ENCODE measurements around the gene KIF25.
A peak's percentile ranks its signal among the peaks of the same experiment; 100 is the strongest.

Gene KIF25

GRCh38 chr6:168088161-168089053 is 90.9 kb downstream of the KIF25 start:
- peak; percentile 80 for DNase-seq (ENCODE audit: low read depth, low spot score)
- Histone ChIP-seq H3K9me3 (ENCODE audit: insufficient read depth, low read length) (no peaks in the 10 kb centered on the region), H3K4me3 (ENCODE audit: insufficient read length, low read depth) (no peak overlapping the region), H3K4me1 (ENCODE audit: insufficient read depth, insufficient read length) (peaks cover 24% of the 10 kb centered on the region), H3K9ac (ENCODE audit: insufficient read length, low read depth) (peak overlapping the region; percentile 51), H3K27me3 (ENCODE audit: insufficient read depth, insufficient read length) (no peaks in the 10 kb centered on the region), H3K36me3 (ENCODE audit: insufficient read depth, insufficient read length, low read length) (no peaks in the 10 kb centered on the region)
- TF ChIP-seq YY1 (IDR thresholded peaks at IDR 0.05; ENCODE audit: insufficient read depth, insufficient read length) (no peak), ZNF274 (IDR thresholded peaks at IDR 0.05; ENCODE audit: low read depth, low read length) (no peak), SUZ12 (IDR thresholded peaks at IDR 0.05; ENCODE audit: extremely low read depth, insufficient read depth, insufficient read length) (no peak)

- TF ChIP-seq YY1 (IDR thresholded peaks at IDR 0.05; ENCODE audit: insufficient read depth, insufficient read length) (no peak), SUZ12 (IDR thresholded peaks at IDR 0.05; ENCODE audit: extremely low read depth, insufficient read depth, insufficient read length) (no peak), ZNF274 (IDR thresholded peaks at IDR 0.05; ENCODE audit: low read depth, low read length) (no peak)
- Histone ChIP-seq H3K4me1 (ENCODE audit: insufficient read depth, insufficient read length) (peaks cover 24% of the 10 kb centered on the region), H3K9me3 (ENCODE audit: insufficient read depth, low read length) (no peaks in the 10 kb centered on the region), H3K4me3 (ENCODE audit: insufficient read length, low read depth) (no peak overlapping the region), H3K9ac (ENCODE audit: insufficient read length, low read depth) (peak overlapping the region; percentile 51), H3K27me3 (ENCODE audit: insufficient read depth, insufficient read length) (no peaks in the 10 kb centered on the region), H3K36me3 (ENCODE audit: insufficient read depth, insufficient read length, low read length) (no peaks in the 10 kb centered on the region)
- DNase-seq (ENCODE audit: low read depth, low spot score) = no peak
These were observed 92.0 kb downstream of the KIF25 start for GRCh38 chr6:168089186-168090063.

GRCh38 chr6:168090064-168090690 is 92.7 kb downstream of the KIF25 start:
- no peak overlapping the region for H3K4me3 ChIP-seq (ENCODE audit: insufficient read length, low read depth)
- no peak overlapping the region for H3K9ac ChIP-seq (ENCODE audit: insufficient read length, low read depth)
- DNase-seq (ENCODE audit: low read depth, low spot score) = no peak
- H3K36me3 ChIP-seq (ENCODE audit: insufficient read depth, insufficient read length, low read length) = no peaks in the 10 kb centered on the region
- no peaks in the 10 kb centered on the region for H3K27me3 ChIP-seq (ENCODE audit: insufficient read depth, insufficient read length)
- peaks cover 20% of the 10 kb centered on the region for H3K4me1 ChIP-seq (ENCODE audit: insufficient read depth, insufficient read length)
- no peak for TF ChIP-seq YY1 (IDR thresholded peaks at IDR 0.05; ENCODE audit: insufficient read depth, insufficient read length)
- no peak for TF ChIP-seq ZNF274 (IDR thresholded peaks at IDR 0.05; ENCODE audit: low read depth, low read length)
- no peak for TF ChIP-seq SUZ12 (IDR thresholded peaks at IDR 0.05; ENCODE audit: extremely low read depth, insufficient read depth, insufficient read length)
- no peaks in the 10 kb centered on the region for H3K9me3 ChIP-seq (ENCODE audit: insufficient read depth, low read length)

DNA sequence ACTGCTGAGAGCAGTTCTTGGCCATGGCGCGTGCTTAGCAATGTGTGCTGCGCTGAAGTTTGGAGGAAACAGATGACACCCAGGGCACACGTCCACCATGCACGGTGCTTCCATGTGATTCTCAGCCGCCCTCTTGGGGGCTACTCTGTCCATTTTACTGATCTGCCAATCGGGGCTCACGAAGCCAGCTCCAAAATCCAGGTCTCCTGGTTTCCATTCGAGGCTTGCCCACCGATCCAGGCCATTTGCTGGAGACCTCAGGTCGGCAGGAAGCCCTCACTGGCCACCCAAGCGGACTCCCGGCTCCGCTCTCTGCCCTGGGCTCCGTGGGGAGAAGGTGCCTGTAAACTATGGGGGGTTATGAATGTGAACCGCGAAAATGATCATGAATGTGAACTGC is 93.2 kb downstream of the KIF25 start:
- TF ChIP-seq YY1 (IDR thresholded peaks at IDR 0.05; ENCODE audit: insufficient read depth, insufficient read length) = no peak
- TF ChIP-seq SUZ12 (IDR thresholded peaks at IDR 0.05; ENCODE audit: extremely low read depth, insufficient read depth, insufficient read length) = no peak
- no peak for TF ChIP-seq ZNF274 (IDR thresholded peaks at IDR 0.05; ENCODE audit: low read depth, low read length)
- no peaks in the 10 kb centered on the region for H3K9me3 ChIP-seq (ENCODE audit: insufficient read depth, low read length)

GRCh38 chr6:168091381-168092264 is 94.2 kb downstream of the KIF25 start:
- no peaks in the 10 kb centered on the region for H3K36me3 ChIP-seq (ENCODE audit: insufficient read depth, insufficient read length, low read length)
- peaks cover 17% of the 10 kb centered on the region for H3K4me1 ChIP-seq (ENCODE audit: insufficient read depth, insufficient read length)
- H3K27me3 ChIP-seq (ENCODE audit: insufficient read depth, insufficient read length) = no peaks in the 10 kb centered on the region
- no peaks in the 10 kb centered on the region for H3K9me3 ChIP-seq (ENCODE audit: insufficient read depth, low read length)
- H3K9ac ChIP-seq (ENCODE audit: insufficient read length, low read depth) = no peak overlapping the region
- no peak for DNase-seq (ENCODE audit: low read depth, low spot score)
- TF ChIP-seq SUZ12 (IDR thresholded peaks at IDR 0.05; ENCODE audit: extremely low read depth, insufficient read depth, insufficient read length) (no peak), YY1 (IDR thresholded peaks at IDR 0.05; ENCODE audit: insufficient read depth, insufficient read length) (no peak), ZNF274 (IDR thresholded peaks at IDR 0.05; ENCODE audit: low read depth, low read length) (no peak)
- no peak overlapping the region for H3K4me3 ChIP-seq (ENCODE audit: insufficient read length, low read depth)

More for the DNA sequence above, 93.2 kb downstream of the KIF25 start:
- no peaks in the 10 kb centered on the region for H3K27me3 ChIP-seq (ENCODE audit: insufficient read depth, insufficient read length)
- H3K4me1 ChIP-seq (ENCODE audit: insufficient read depth, insufficient read length) = peaks cover 19% of the 10 kb centered on the region
- H3K4me3 ChIP-seq (ENCODE audit: insufficient read length, low read depth) = no peak overlapping the region
- no peak for DNase-seq (ENCODE audit: low read depth, low spot score)
- no peak overlapping the region for H3K9ac ChIP-seq (ENCODE audit: insufficient read length, low read depth)
- H3K36me3 ChIP-seq (ENCODE audit: insufficient read depth, insufficient read length, low read length) = no peaks in the 10 kb centered on the region

DNA sequence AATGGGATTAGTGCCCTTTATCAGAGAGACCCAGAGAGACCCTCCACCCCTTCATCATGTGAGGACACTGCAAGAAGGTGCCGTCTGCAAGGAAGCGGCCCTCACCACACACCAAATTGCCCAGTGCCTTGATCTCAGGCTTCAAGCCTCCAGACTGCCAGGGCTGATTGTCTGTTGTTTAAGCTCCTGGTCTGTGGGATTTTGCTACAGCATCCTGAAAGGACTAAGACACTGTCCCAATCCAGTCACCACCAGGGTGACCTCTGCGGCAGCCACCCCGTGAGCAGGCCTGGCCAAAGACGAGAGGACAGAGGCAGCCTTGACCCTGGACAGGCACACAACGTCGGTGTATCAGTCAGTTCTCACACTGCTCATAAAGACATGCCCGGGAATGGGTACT is 95.1 kb downstream of the KIF25 start:
- DNase-seq (ENCODE audit: low read depth, low spot score) = no peak
- no peak for TF ChIP-seq SUZ12 (IDR thresholded peaks at IDR 0.05; ENCODE audit: extremely low read depth, insufficient read depth, insufficient read length)
- no peak for TF ChIP-seq ZNF274 (IDR thresholded peaks at IDR 0.05; ENCODE audit: low read depth, low read length)
- Histone ChIP-seq H3K9ac (ENCODE audit: insufficient read length, low read depth) (no peak overlapping the region), H3K27me3 (ENCODE audit: insufficient read depth, insufficient read length) (no peaks in the 10 kb centered on the region), H3K4me1 (ENCODE audit: insufficient read depth, insufficient read length) (peaks cover 14% of the 10 kb centered on the region), H3K4me3 (ENCODE audit: insufficient read length, low read depth) (no peak overlapping the region), H3K9me3 (ENCODE audit: insufficient read depth, low read length) (no peaks in the 10 kb centered on the region), H3K36me3 (ENCODE audit: insufficient read depth, insufficient read length, low read length) (no peaks in the 10 kb centered on the region)

Measured in NT2/D1 (cell line).